Measurements from ENCODE around the gene CBFA2T2. TPM values are rescaled to one million over a fixed set of nuclear protein-coding genes. Genes with fewer than 3 reads are reported as not detected.

The CBFA2T2 gene
- total and polyA plus RNA-seq, 2 donors (not counting 3 experiments of a cell fraction or from before 2014, with no cell fraction given): 10.7 to 12.1 TPM

GRCh38 chr20:33681288-33681687 is 191.4 kb downstream of the CBFA2T2 start:
- Histone ChIP-seq H3K4me1 (ENCODE audit: control insufficient read depth, extremely low read depth, insufficient read depth, low read length) (peaks cover 15% of the 10 kb centered on the region), H3K79me2 (ENCODE audit: control insufficient read depth, insufficient read depth, low read length) (peaks cover 26% of the 10 kb centered on the region), H3K9me3 (replicated peaks; ENCODE audit: control insufficient read depth, insufficient read depth, low read length) (no peaks in the 10 kb centered on the region), H3K27me3 (ENCODE audit: control insufficient read depth in 2 of 2, insufficient read depth in 2 of 2, low read length in 2 of 2) (no peaks in the 10 kb centered on the region), H2AFZ (ENCODE audit: low read depth, low read length) (no peak overlapping the region), H3K27ac (ENCODE audit: insufficient read depth, low read depth, low read length) (no peak overlapping the region), H3K4me3 (replicated peaks in 1 of 3; ENCODE audit: insufficient read depth in 1 of 3, low read depth in 1 of 3, low read length in 3 of 3) (no peak overlapping the region), H4K20me1 (replicated peaks; ENCODE audit: control insufficient read depth, extremely low read depth, insufficient read depth, low read length) (no peaks in the 10 kb centered on the region), H3K9ac (replicated peaks; ENCODE audit: extremely low read depth, insufficient read depth, low read length) (no peak overlapping the region), H3K4me2 (ENCODE audit: insufficient read depth, low read length) (no peak overlapping the region), H3K9me1 (replicated peaks; ENCODE audit: control insufficient read depth, extremely low read depth, insufficient read depth, low read length) (no peaks in the 10 kb centered on the region), H3K36me3 (ENCODE audit: control insufficient read depth in 2 of 2, extremely low read depth in 1 of 2, insufficient read depth in 2 of 2, low read length in 2 of 2) (no peaks in the 10 kb centered on the region)
- no TSS peak for BruUV-seq (replicated peaks)
- POLR2A ChIA-PET: interaction anchor here (1.1 kb wide), 1 partner anchor 312 kb away, joined by 3 read pairs; no protein-coding TSS in a partner anchor
- DNase-seq (ENCODE audit: low read depth, low spot score) (no peak), FAIRE-seq (no peak)
- TF ChIP-seq CTCF (IDR thresholded peaks at IDR 0.05; ENCODE audit: extremely low read depth in 1 of 2, insufficient read depth in 1 of 2, low read depth in 1 of 2, low read length in 2 of 2): no peak
- TF ChIP-seq GATA2 (IDR thresholded peaks at IDR 0.05; ENCODE audit: insufficient read depth, insufficient read length, low read depth, low read length): no peak
- TF ChIP-seq POLR2AphosphoS5 (IDR thresholded peaks at IDR 0.05; ENCODE audit: insufficient read depth, low read depth, low read length): no peak
- no peak for TF ChIP-seq POLR2A (IDR thresholded peaks at IDR 0.05; ENCODE audit: low read depth, low read length)
- TF ChIP-seq JUN (IDR thresholded peaks at IDR 0.05; ENCODE audit: borderline replicate concordance, insufficient read depth, insufficient read length, low read depth): no peak
- TF ChIP-seq FOS (IDR thresholded peaks at IDR 0.05; ENCODE audit: borderline replicate concordance, insufficient read depth, low read length): no peak
- TF ChIP-seq MYC (IDR thresholded peaks at IDR 0.05; ENCODE audit: low read depth, low read length): no peak
- TF ChIP-seq MAX (IDR thresholded peaks at IDR 0.05; ENCODE audit: insufficient read depth, insufficient read length): no peak
- no peak for TF ChIP-seq EZH2 (IDR thresholded peaks at IDR 0.05; ENCODE audit: borderline replicate concordance, low read depth, low read length, severe bottlenecking)
- dilution Hi-C loops (cut with MboI; ENCODE audit: extremely low pct_ligation_motif_present, low sequenced_read_pairs): no loop called here
- CTCF ChIA-PET: interaction anchor here (0.5 to 2.9 kb wide), 2 partner anchors 13 to 71 kb away, joined by 3 to 10 read pairs; no protein-coding TSS in a partner anchor
- intact Hi-C loops (cut with micrococcal nuclease): no loop called here
